ENCODE measurements around the gene EEF1AKMT1. TPM values are rescaled to one million over a fixed set of nuclear protein-coding genes. Genes with fewer than 3 reads are reported as not detected.
A peak's percentile ranks its signal among the peaks of the same experiment; 100 is the strongest.
"Not testable (repeated sequence)": the region's sequence is repeated elsewhere in the genome, so short reads cannot be mapped to it uniquely, and the experiment has no call there.

The EEF1AKMT1 gene
- total and polyA plus RNA-seq, 2 experiments from 2014 or later = 13.7 to 23.1 TPM

GRCh38 chr13:20682061-20682460, 91.7 kb downstream of the EEF1AKMT1 start:
- no peak overlapping the region for H3K9ac ChIP-seq
- WGBS, 2 experiments (ENCODE audit: low coverage in 1 of 2, low lambda C conversion rate in 2 of 2, missing lambda C conversion rate in 2 of 2) = 93 to 100% methylated on average over 1 of the region's 1 CpG
- no peaks in the 10 kb centered on the region for H3K9me2 ChIP-seq (ENCODE audit: insufficient read depth)
- no peak overlapping the region for H3K27ac ChIP-seq
- no peaks in the 10 kb centered on the region for H4K20me1 ChIP-seq (ENCODE audit: insufficient read depth)
- peak overlapping the region; percentile 35 for H3K4me3 ChIP-seq
- H3K9me3 ChIP-seq (ENCODE audit: low read depth) = no peaks in the 10 kb centered on the region
- H3K27me3 ChIP-seq (replicated peaks; ENCODE audit: insufficient read depth) = no peaks in the 10 kb centered on the region
- DNase-seq = no peak
- no peaks in the 10 kb centered on the region for H3K79me2 ChIP-seq (ENCODE audit: insufficient read depth)
- in situ Hi-C loops (cut with MboI) = loop anchor here (25.0 kb wide), 1 partner anchor 495 kb away; the partner anchor contains the start of gene GJB2
- H2AFZ ChIP-seq = no peak overlapping the region
- H3K4me1 ChIP-seq (ENCODE audit: insufficient read depth) = peaks cover 11% of the 10 kb centered on the region
- H3K36me3 ChIP-seq (ENCODE audit: low read depth) = no peaks in the 10 kb centered on the region
- H3F3A ChIP-seq (ENCODE audit: insufficient read depth) = peaks cover 12% of the 10 kb centered on the region
- TF ChIP-seq EZH2phosphoT487 (IDR thresholded peaks at IDR 0.05; ENCODE audit: insufficient read depth, low read depth) = no peak
- H3K4me2 ChIP-seq (ENCODE audit: unreplicated experiment) = peak overlapping the region; percentile 55

- H3K27me3 ChIP-seq (replicated peaks; ENCODE audit: insufficient read depth); H3K9me2 ChIP-seq (ENCODE audit: insufficient read depth); H3K36me3 ChIP-seq (ENCODE audit: low read depth); H3K9me3 ChIP-seq (ENCODE audit: low read depth); H2AFZ ChIP-seq; H3K27ac ChIP-seq; H3K79me2 ChIP-seq (ENCODE audit: insufficient read depth); H3K9ac ChIP-seq; H4K20me1 ChIP-seq (ENCODE audit: insufficient read depth): not testable (repeated sequence)
- Histone ChIP-seq H3F3A (ENCODE audit: insufficient read depth) (peaks cover 12% of the 10 kb centered on the region), H3K4me2 (ENCODE audit: unreplicated experiment) (peak overlapping the region; percentile 55), H3K4me3 (peak overlapping the region; percentile 35), H3K4me1 (ENCODE audit: insufficient read depth) (peaks cover 11% of the 10 kb centered on the region)
- DNase-seq = peak; percentile 77
- TF ChIP-seq EZH2phosphoT487 (IDR thresholded peaks at IDR 0.05; ENCODE audit: insufficient read depth, low read depth) = peak; percentile 89
- 16% methylated on average over 5 of the region's 5 CpGs for WGBS, 2 experiments (ENCODE audit: low coverage in 1 of 2, low lambda C conversion rate in 2 of 2, missing lambda C conversion rate in 2 of 2)
- in situ Hi-C loops (cut with MboI) = loop anchor here (25.0 kb wide), 1 partner anchor 494 kb away; the partner anchor contains the start of gene GJB2
Measured at GRCh38 chr13:20681481-20681880, 92.3 kb downstream of the EEF1AKMT1 start.

GRCh38 chr13:20680416-20681080, 93.2 kb downstream of the EEF1AKMT1 start:
- H3K36me3 ChIP-seq (ENCODE audit: low read depth) = no peaks in the 10 kb centered on the region
- no peaks in the 10 kb centered on the region for H3K9me3 ChIP-seq (ENCODE audit: low read depth)
- H3K4me2 ChIP-seq (ENCODE audit: unreplicated experiment) = no peak overlapping the region
- no peaks in the 10 kb centered on the region for H3K9me2 ChIP-seq (ENCODE audit: insufficient read depth)
- H3K9ac ChIP-seq = no peak overlapping the region
- no peaks in the 10 kb centered on the region for H3K79me2 ChIP-seq (ENCODE audit: insufficient read depth)
- no peak for DNase-seq
- H3K4me3 ChIP-seq = no peak overlapping the region
- peaks cover 12% of the 10 kb centered on the region for H3F3A ChIP-seq (ENCODE audit: insufficient read depth)
- 96% methylated on average over 10 of the region's 10 CpGs for WGBS, 2 experiments (ENCODE audit: low coverage in 1 of 2, low lambda C conversion rate in 2 of 2, missing lambda C conversion rate in 2 of 2)
- no peaks in the 10 kb centered on the region for H3K27me3 ChIP-seq (replicated peaks; ENCODE audit: insufficient read depth)
- H3K4me1 ChIP-seq (ENCODE audit: insufficient read depth) = peaks cover 8% of the 10 kb centered on the region
- in situ Hi-C loops (cut with MboI) = loop anchor here (25.0 kb wide), 1 partner anchor 493 kb away; the partner anchor contains the start of gene GJB2
- TF ChIP-seq EZH2phosphoT487 (IDR thresholded peaks at IDR 0.05; ENCODE audit: insufficient read depth, low read depth) (no peak), EZH2 (IDR thresholded peaks at IDR 0.05; ENCODE audit: insufficient read depth, poor library complexity, severe bottlenecking) (no peak)
- no peaks in the 10 kb centered on the region for H4K20me1 ChIP-seq (ENCODE audit: insufficient read depth)
- H3K27ac ChIP-seq = no peak overlapping the region
- no peak overlapping the region for H2AFZ ChIP-seq

GRCh38 chr13:20679879-20680278, 93.9 kb downstream of the EEF1AKMT1 start:
- H3K27ac ChIP-seq = no peak overlapping the region
- no peaks in the 10 kb centered on the region for H3K79me2 ChIP-seq (ENCODE audit: insufficient read depth)
- WGBS, 2 experiments (ENCODE audit: low coverage in 1 of 2, low lambda C conversion rate in 2 of 2, missing lambda C conversion rate in 2 of 2) = 79 to 83% methylated on average over 3 of the region's 3 CpGs
- no peak for TF ChIP-seq EZH2phosphoT487 (IDR thresholded peaks at IDR 0.05; ENCODE audit: insufficient read depth, low read depth)
- TF ChIP-seq EZH2 (IDR thresholded peaks at IDR 0.05; ENCODE audit: insufficient read depth, poor library complexity, severe bottlenecking) = no peak
- no peak overlapping the region for H3K4me3 ChIP-seq
- H3K9me2 ChIP-seq (ENCODE audit: insufficient read depth) = no peaks in the 10 kb centered on the region
- H3K36me3 ChIP-seq (ENCODE audit: low read depth) = no peaks in the 10 kb centered on the region
- no peaks in the 10 kb centered on the region for H3K9me3 ChIP-seq (ENCODE audit: low read depth)
- in situ Hi-C loops (cut with MboI) = loop anchor here (25.0 kb wide), 1 partner anchor 493 kb away; the partner anchor contains the start of gene GJB2
- H3K4me1 ChIP-seq (ENCODE audit: insufficient read depth) = peaks cover 8% of the 10 kb centered on the region
- H3K9ac ChIP-seq = no peak overlapping the region
- H3K27me3 ChIP-seq (replicated peaks; ENCODE audit: insufficient read depth) = no peaks in the 10 kb centered on the region
- H3F3A ChIP-seq (ENCODE audit: insufficient read depth) = peaks cover 12% of the 10 kb centered on the region
- no peaks in the 10 kb centered on the region for H4K20me1 ChIP-seq (ENCODE audit: insufficient read depth)
- H2AFZ ChIP-seq = no peak overlapping the region
- DNase-seq = no peak
- no peak overlapping the region for H3K4me2 ChIP-seq (ENCODE audit: unreplicated experiment)

Other genes starting within 250 kb of the EEF1AKMT1 start
- gene CRYL1, start 248.1 kb downstream of the EEF1AKMT1 start, total RNA-seq (2014; rRNA removed; shearing (Covaris generic)) = 6.7 and 11.3 TPM in 2 replicates
- gene CRYL1, start 248.1 kb downstream of the EEF1AKMT1 start, polyA plus RNA-seq (2016; fragmentation: Nextera tagmentation; extraction: Ambion mirVana) = 15.5 and 16.1 TPM in 2 replicates
- gene IFT88, start 206.8 kb downstream of the EEF1AKMT1 start, total RNA-seq (2014; rRNA removed; shearing (Covaris generic)) = 5.6 and 10.3 TPM in 2 replicates
- 10.9 and 11.4 TPM in 2 replicates for gene IFT88, start 206.8 kb downstream of the EEF1AKMT1 start, polyA plus RNA-seq (2016; fragmentation: Nextera tagmentation; extraction: Ambion mirVana)
- 0.54 TPM in 1 of 2 replicates, not detected in the other for gene IL17D, start 70.3 kb downstream of the EEF1AKMT1 start, total RNA-seq (2014; rRNA removed; shearing (Covaris generic))
- 0.28 and 0.51 TPM in 2 replicates for gene IL17D, start 70.3 kb downstream of the EEF1AKMT1 start, polyA plus RNA-seq (2016; fragmentation: Nextera tagmentation; extraction: Ambion mirVana)
- gene XPO4, start 128.8 kb upstream of the EEF1AKMT1 start, total RNA-seq (2014; rRNA removed; shearing (Covaris generic)) = 13.8 and 15.0 TPM in 2 replicates
- 4.3 and 4.9 TPM in 2 replicates for gene XPO4, start 128.8 kb upstream of the EEF1AKMT1 start, polyA plus RNA-seq (2016; fragmentation: Nextera tagmentation; extraction: Ambion mirVana)